ENCODE results near the gene CBX3. TPM values are rescaled to one million over a fixed set of nuclear protein-coding genes. Genes with fewer than 3 reads are reported as not detected.
A peak's percentile ranks its signal among the peaks of the same experiment; 100 is the strongest.

Gene CBX3
- total and polyA plus RNA-seq, 10 of the 15 experiments (the other 5 are each of a cell fraction or from before 2014, with no cell fraction given): 153 to 307 (median 225) TPM

DNA sequence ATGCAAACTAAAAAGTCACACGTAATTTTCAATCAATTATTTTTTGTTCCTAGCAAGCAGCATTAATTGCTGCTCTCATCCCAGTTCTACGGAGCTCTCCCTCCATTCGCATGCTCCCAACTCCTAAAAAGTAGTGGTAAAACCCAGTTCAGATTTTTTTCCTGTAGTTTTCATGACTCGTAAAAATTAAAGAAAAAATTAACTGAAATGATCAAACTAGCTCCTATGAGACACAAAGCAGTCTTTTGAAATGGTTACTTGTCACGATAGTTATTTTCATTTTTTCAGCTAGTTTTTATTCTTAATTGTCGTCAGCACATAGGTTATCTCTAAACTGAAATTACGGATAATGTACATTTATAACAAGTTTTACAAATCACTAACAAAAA is 2.8 kb upstream of the CBX3 start (continued):
- TF ChIP-seq, protein P1, sequence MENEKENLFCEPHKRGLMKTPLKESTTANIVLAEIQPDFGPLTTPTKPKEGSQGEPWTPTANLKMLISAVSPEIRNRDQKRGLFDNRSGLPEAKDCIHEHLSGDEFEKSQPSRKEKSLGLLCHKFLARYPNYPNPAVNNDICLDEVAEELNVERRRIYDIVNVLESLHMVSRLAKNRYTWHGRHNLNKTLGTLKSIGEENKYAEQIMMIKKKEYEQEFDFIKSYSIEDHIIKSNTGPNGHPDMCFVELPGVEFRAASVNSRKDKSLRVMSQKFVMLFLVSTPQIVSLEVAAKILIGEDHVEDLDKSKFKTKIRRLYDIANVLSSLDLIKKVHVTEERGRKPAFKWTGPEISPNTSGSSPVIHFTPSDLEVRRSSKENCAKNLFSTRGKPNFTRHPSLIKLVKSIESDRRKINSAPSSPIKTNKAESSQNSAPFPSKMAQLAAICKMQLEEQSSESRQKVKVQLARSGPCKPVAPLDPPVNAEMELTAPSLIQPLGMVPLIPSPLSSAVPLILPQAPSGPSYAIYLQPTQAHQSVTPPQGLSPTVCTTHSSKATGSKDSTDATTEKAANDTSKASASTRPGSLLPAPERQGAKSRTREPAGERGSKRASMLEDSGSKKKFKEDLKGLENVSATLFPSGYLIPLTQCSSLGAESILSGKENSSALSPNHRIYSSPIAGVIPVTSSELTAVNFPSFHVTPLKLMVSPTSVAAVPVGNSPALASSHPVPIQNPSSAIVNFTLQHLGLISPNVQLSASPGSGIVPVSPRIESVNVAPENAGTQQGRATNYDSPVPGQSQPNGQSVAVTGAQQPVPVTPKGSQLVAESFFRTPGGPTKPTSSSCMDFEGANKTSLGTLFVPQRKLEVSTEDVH (IDR thresholded peaks at IDR 0.05; ENCODE audit: low read depth, partially characterized antibody): no peak

DNA sequence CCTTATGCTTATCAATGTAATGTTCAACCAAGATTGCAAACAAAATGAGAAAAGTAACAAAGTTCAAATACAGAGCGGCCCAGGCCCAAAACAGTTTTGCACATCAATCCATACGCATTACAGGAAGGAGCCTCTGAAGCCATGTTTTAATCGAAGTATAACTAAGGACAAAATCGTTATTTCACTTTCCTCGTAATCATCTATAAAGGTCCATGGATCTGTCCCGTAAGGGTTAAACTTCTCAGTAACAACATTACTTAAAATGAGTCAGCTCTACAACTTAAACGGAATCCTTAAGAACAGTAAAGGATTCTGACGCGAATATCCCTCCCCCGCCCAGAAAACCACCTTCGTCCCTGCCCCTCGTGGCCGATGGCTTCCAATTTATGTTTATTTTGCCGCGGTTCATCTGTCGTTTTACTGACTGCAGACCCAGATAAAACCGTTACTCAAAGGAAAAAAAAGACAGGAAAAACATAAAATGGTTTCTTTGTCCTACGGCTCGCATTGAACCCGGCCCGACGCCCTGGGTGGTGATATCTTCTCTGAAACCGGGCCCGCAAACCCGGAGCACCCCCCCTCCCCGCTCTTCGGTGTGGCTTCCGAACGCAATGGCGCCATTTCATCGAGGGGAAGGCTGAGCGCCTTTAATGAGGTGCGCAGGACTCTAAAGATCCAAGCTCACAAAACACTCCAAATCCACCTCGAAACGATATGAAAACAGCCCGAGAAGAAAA is 2.1 kb upstream of the CBX3 start:
- ChIA-PET CTCF (interaction anchor here (0.5 to 13.1 kb wide), 18 partner anchors 11 to 306 kb away, joined by 3 to 203 read pairs (median 10); partner anchors contain the start of genes NFE2L3 and SNX10), SMC1A (ENCODE audit: uncharacterized antibody, unreplicated experiment) (interaction anchor here (1.0 to 11.0 kb wide), 18 partner anchors 8 to 337 kb away, joined by 3 to 198 read pairs (median 9); partner anchors contain the start of gene NFE2L3), POLR2A (interaction anchor here (0.6 to 12.7 kb wide), 17 partner anchors 8 to 304 kb away, joined by 3 to 206 read pairs (median 4); partner anchors contain the start of gene NFE2L3), RAD21 (ENCODE audit: unreplicated experiment) (interaction anchor here (0.9 to 12.7 kb wide), 13 partner anchors 11 to 305 kb away, joined by 3 to 164 read pairs (median 6); partner anchors contain the start of gene NFE2L3)
- ATAC-seq (peak; percentile 12), FAIRE-seq (no peak), DNase-seq (ENCODE audit: low read depth, low spot score) (no peak)
- intact Hi-C loops (cut with micrococcal nuclease; ENCODE audit: unreplicated experiment): loop anchor here (2.0 to 10.0 kb wide), 6 partner anchors 47 to 465 kb away; partner anchors contain the start of gene NFE2L3
- in situ Hi-C loops (cut with MboI): loop anchor here (5.0 to 10.0 kb wide), 4 partner anchors 93 to 307 kb away; partner anchors contain the start of gene SNX10
- no peaks in the 10 kb centered on the region for H3K27me3 ChIP-seq (replicated peaks in 1 of 2; ENCODE audit: control insufficient read depth in 2 of 2, insufficient read depth in 2 of 2, low read length in 1 of 2)
- peak overlapping the region; percentile 94 for H3K27ac ChIP-seq (ENCODE audit: control insufficient read depth, insufficient read depth)
- peak overlapping the region; percentile 98 for H3K4me3 ChIP-seq
- peaks cover 9% of the 10 kb centered on the region for H3K4me1 ChIP-seq (ENCODE audit: control insufficient read depth, insufficient read depth, low read length)
- H3K4me2 ChIP-seq (ENCODE audit: control insufficient read depth, insufficient read depth): peak overlapping the region; percentile 0
- H4K20me1 ChIP-seq (ENCODE audit: control insufficient read depth, insufficient read depth): peaks cover 5% of the 10 kb centered on the region
- WGBS (ENCODE audit: insufficient coverage, insufficient replicate concordance, low lambda C conversion rate, missing lambda C conversion rate): under 1% methylated on average over 36 of the region's 36 CpGs
- BruUV-seq (replicated peaks): no TSS peak
- no peaks in the 10 kb centered on the region; the same call in 2 of the 3 replicates for H3K9me3 ChIP-seq (replicated peaks; ENCODE audit: control insufficient read depth, insufficient read depth, low read length)
- H2AFZ ChIP-seq (ENCODE audit: control insufficient read depth, low read depth, low read length): no peak overlapping the region
- peaks cover 91% of the 10 kb centered on the region for H3K79me2 ChIP-seq (ENCODE audit: control insufficient read depth, insufficient read depth, low read length)
- H3K9ac ChIP-seq (ENCODE audit: control insufficient read depth, insufficient read depth, low read length): peak overlapping the region; percentile 98
- peaks cover 3 to 20% of the 10 kb centered on the region in 2 experiments for H3K36me3 ChIP-seq (ENCODE audit: control insufficient read depth in 2 of 2, insufficient read depth in 2 of 2, low read length in 1 of 2)
- TF ChIP-seq IKZF2 (IDR thresholded peaks at IDR 0.05) (no peak), RB1 (IDR thresholded peaks at IDR 0.05; ENCODE audit: borderline replicate concordance) (no peak), SIN3A (IDR thresholded peaks at IDR 0.05; ENCODE audit: low read depth, low read length) (no peak; the same call in 1 of the 2 replicates), EGR1 (IDR thresholded peaks at IDR 0.05; ENCODE audit: borderline replicate concordance in 1 of 2, low read depth in 2 of 2, low read length in 2 of 2) (peak in 1 of 2 experiments; percentile 11; a peak in 1 of 3 replicates), ZZZ3 (IDR thresholded peaks at IDR 0.05; ENCODE audit: control insufficient read depth, insufficient read length, low read depth) (no peak), CHD1 (IDR thresholded peaks at IDR 0.05; ENCODE audit: low read depth, low read length) (peak; percentile 90; the same call in 1 of the 2 replicates), LARP7 (IDR thresholded peaks at IDR 0.05) (0 out of 2 replicates have a peak, but pooled peaks have one; percentile 9), YY1 (IDR thresholded peaks at IDR 0.05; ENCODE audit: low read depth, low read length) (0 out of 2 replicates have a peak, but pooled peaks have one; percentile 7)
- TF ChIP-seq, protein P2, sequence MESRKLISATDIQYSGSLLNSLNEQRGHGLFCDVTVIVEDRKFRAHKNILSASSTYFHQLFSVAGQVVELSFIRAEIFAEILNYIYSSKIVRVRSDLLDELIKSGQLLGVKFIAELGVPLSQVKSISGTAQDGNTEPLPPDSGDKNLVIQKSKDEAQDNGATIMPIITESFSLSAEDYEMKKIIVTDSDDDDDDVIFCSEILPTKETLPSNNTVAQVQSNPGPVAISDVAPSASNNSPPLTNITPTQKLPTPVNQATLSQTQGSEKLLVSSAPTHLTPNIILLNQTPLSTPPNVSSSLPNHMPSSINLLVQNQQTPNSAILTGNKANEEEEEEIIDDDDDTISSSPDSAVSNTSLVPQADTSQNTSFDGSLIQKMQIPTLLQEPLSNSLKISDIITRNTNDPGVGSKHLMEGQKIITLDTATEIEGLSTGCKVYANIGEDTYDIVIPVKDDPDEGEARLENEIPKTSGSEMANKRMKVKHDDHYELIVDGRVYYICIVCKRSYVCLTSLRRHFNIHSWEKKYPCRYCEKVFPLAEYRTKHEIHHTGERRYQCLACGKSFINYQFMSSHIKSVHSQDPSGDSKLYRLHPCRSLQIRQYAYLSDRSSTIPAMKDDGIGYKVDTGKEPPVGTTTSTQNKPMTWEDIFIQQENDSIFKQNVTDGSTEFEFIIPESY (IDR thresholded peaks at IDR 0.05): no peak
- TF ChIP-seq, protein P3, sequence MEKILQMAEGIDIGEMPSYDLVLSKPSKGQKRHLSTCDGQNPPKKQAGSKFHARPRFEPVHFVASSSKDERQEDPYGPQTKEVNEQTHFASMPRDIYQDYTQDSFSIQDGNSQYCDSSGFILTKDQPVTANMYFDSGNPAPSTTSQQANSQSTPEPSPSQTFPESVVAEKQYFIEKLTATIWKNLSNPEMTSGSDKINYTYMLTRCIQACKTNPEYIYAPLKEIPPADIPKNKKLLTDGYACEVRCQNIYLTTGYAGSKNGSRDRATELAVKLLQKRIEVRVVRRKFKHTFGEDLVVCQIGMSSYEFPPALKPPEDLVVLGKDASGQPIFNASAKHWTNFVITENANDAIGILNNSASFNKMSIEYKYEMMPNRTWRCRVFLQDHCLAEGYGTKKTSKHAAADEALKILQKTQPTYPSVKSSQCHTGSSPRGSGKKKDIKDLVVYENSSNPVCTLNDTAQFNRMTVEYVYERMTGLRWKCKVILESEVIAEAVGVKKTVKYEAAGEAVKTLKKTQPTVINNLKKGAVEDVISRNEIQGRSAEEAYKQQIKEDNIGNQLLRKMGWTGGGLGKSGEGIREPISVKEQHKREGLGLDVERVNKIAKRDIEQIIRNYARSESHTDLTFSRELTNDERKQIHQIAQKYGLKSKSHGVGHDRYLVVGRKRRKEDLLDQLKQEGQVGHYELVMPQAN (conservative IDR thresholded peaks at IDR 0.05): 0 out of 2 replicates have a peak, but pooled peaks have one; percentile 1

Measured in GM12878 (cell line).